Subcutaneous adipose tissue (tissue), 4 donors: Measurements from ENCODE around the gene OR2S2. TPM values are rescaled to one million over a fixed set of nuclear protein-coding genes. Genes with fewer than 3 reads are reported as not detected.

ENCODE experiments used
- CTCF ChIP-seq: fragments of 450-650 bp; IDR thresholded peaks from one replicate; pipeline ENCODE4 v1.5.1; 2016; ENCODE audit warnings: low read depth, mild to moderate bottlenecking, control low read depth, antibody characterized with exemption, moderate library complexity
- total RNA-seq, 4 donors: library from RNA; depleted of rRNA; stranded (reverse); fragments of >200 nt; gene quantifications; one replicate each; pipeline ENCODE4 v1.1.0, GENCODE V29; 2016

Gene OR2S2
- total RNA-seq, 4 donors from 2014 or later = not detected

DNA sequence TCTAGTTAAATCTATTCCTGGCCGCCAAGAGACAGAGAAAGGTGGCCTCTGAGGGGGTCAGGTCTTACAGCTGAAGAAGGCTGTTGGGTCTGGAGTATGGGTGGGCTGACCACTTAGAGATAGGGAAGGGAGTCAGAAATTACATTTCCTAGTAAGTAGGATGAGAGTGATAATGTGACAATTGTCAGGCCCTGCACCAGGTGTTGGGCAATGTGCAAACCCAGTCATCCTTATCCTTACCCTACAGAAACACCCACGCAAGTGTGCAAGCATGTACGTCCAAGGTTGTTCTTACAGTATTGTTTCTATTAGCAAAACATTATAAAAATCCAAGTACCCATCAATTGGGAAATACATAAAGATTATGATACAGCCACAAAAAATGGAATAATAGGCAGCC is 39.2 kb downstream of the OR2S2 start:
- no peak for TF ChIP-seq CTCF

DNA sequence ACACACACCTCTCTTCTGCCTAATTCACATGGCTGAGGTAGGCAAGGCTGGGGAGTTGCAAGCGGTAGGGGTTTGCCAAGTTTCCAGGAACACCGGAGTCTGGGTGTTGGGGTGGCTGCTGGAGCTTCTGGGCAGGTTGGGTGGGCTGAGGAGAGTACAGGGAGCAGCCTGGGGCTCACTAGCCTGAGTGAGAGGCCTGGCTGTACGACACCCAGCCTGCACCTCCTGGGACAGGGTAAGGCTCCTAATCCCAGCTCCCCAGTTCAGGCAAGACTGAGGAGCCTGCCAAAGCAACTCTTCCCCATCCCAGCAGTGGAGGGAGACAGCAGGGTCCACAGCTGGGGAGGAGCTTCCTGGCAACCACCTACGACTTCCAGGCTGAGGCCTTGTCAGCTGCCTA is 40.7 kb downstream of the OR2S2 start:
- TF ChIP-seq CTCF = no peak

DNA sequence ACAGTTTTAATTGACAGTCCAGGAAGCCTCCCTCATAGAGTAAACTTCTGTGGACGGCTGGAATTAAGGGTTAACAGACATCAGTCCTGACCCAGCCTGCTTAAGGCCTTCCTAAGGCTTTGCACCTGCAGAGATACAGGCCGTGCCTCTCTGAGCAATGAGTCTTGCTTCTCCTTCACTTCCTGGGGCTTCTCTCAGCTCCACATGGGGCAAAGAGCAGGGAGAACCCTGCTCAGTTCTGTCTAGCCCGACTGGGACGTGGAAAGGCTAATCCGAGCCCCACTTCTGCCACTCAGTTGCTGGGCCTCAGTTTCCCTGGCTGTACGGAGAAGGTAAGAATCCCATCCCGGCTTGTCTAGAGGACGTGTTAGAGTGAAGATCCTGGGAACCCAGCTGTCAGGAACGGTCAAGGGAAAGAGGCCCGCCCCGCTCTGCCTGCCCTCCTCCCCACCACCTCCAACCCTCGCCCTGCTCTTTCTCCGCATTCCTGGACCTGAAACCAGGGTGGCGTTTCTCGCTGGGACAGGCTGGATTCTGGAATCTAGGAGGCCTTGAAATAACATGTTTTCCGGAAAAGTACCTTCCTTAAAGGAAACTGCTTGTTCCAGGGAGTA is 42.2 kb downstream of the OR2S2 start:
- no peak for TF ChIP-seq CTCF

DNA sequence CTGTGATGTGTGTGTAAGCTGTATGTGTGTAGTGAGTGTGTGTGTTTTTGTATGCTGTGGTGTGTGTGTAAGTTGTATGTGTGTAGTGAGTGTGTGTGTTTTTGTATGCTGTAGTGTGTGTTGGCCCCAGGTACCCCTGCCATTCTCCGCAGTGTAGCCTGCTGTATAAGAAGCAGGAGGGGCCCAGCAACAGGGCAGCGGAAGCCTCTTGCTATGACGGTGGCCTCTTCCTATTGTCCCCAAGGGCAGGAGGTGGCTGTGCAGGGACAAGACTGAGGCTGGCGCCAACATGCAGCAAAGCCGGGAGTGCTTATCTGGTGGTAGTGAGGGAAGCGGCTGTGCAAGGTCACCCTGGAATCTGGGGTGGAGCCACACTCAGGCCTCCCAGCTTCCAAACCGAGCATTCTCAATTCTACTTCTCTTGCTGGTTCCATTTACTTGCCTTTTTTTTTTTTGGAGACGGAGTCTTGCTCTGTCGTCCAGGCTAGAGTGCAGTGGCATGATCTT is 43.6 kb downstream of the OR2S2 start:
- TF ChIP-seq CTCF = no peak

- no peak for TF ChIP-seq CTCF
Observed at GRCh38 chr9:35912791-35913400, 45.1 kb downstream of the OR2S2 start.

DNA sequence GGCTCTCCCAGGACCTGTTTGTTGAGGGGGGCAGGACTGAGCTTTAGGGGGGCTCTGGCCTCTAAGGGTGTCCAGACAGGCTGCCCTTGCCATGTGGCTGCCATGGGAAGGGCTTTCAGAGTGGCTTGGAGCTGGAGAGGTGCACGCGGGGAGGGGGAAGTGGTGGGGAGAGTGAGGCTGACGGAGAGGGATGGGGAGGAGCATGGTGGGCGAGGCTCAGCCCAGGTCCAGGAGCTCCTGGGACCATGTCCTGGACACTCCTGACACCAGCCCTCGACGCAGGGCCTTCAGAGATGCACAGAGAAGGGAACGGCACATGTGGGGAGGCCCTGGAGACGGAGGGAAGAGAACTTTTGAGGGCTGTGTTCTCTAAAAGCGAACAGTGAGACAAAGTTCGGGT is 46.3 kb downstream of the OR2S2 start:
- no peak for TF ChIP-seq CTCF

GRCh38 chr9:35910613-35911359 is 47.2 kb downstream of the OR2S2 start:
- no peak for TF ChIP-seq CTCF
